Measurements from ENCODE around the gene PLA2G15.

DNA sequence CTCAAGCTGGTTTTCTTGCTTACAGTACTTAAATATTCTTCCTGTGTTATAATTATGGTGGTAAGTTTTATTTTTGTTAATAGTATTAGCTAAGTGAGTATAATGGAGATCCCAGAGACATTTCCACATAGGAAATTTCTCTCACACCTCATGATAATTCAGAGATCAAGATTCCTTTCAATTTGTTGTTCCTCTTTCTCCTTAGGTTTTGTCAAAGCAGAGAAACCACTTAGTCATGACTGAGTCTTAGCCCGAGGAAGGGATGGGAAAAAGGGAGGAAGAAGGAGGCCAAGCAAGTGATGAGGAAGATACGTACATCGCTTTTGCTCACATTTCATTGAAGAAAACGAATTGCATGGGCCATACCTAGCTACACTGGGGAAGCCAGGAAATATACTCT lies 27.7 kb upstream of the PLA2G15 start:
- TF ChIP-seq, protein P1, sequence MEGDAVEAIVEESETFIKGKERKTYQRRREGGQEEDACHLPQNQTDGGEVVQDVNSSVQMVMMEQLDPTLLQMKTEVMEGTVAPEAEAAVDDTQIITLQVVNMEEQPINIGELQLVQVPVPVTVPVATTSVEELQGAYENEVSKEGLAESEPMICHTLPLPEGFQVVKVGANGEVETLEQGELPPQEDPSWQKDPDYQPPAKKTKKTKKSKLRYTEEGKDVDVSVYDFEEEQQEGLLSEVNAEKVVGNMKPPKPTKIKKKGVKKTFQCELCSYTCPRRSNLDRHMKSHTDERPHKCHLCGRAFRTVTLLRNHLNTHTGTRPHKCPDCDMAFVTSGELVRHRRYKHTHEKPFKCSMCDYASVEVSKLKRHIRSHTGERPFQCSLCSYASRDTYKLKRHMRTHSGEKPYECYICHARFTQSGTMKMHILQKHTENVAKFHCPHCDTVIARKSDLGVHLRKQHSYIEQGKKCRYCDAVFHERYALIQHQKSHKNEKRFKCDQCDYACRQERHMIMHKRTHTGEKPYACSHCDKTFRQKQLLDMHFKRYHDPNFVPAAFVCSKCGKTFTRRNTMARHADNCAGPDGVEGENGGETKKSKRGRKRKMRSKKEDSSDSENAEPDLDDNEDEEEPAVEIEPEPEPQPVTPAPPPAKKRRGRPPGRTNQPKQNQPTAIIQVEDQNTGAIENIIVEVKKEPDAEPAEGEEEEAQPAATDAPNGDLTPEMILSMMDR (IDR thresholded peaks at IDR 0.05) = no peak
- no peak for TF ChIP-seq POLR2A (IDR thresholded peaks at IDR 0.05)

Data from vagina (tissue), 2 donors.